Measurements from ENCODE around the gene CCDC106. TPM values are rescaled to one million over a fixed set of nuclear protein-coding genes. Genes with fewer than 3 reads are reported as not detected.

The CCDC106 gene
- total and polyA plus RNA-seq, 12 donors: 14.8 to 63.8 (median 27.9) TPM

DNA sequence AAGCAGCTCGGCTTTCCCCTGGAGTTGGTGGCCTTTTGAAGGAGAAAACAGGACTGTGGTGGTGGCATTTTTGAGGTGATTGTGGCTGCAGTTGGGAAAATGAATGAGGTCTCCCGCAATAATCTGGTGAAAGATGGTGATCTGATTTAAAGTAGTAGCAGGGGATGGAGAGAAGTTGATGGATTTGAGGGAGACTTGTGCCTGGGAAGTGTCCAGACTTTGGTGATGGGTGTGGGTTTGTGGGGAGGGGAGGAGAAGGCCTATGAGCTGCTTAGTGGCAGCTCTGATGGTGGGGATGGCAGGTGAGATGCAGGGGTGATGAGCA is 23.0 kb downstream of the CCDC106 start:
- H3K9me3 ChIP-seq (replicated peaks in 1 of 3): no peaks in the 10 kb centered on the region
- peaks cover 3 to 25% of the 10 kb centered on the region in 2 donors for H3K4me1 ChIP-seq (replicated peaks in 1 of 2)
- no peak overlapping the region for H3K27ac ChIP-seq
- TF ChIP-seq, protein P1, sequence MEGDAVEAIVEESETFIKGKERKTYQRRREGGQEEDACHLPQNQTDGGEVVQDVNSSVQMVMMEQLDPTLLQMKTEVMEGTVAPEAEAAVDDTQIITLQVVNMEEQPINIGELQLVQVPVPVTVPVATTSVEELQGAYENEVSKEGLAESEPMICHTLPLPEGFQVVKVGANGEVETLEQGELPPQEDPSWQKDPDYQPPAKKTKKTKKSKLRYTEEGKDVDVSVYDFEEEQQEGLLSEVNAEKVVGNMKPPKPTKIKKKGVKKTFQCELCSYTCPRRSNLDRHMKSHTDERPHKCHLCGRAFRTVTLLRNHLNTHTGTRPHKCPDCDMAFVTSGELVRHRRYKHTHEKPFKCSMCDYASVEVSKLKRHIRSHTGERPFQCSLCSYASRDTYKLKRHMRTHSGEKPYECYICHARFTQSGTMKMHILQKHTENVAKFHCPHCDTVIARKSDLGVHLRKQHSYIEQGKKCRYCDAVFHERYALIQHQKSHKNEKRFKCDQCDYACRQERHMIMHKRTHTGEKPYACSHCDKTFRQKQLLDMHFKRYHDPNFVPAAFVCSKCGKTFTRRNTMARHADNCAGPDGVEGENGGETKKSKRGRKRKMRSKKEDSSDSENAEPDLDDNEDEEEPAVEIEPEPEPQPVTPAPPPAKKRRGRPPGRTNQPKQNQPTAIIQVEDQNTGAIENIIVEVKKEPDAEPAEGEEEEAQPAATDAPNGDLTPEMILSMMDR (IDR thresholded peaks at IDR 0.05): no peak
- TF ChIP-seq POLR2A (IDR thresholded peaks at IDR 0.05): no peak
- no peak for DNase-seq
- H3K27me3 ChIP-seq: no peaks in the 10 kb centered on the region
- intact Hi-C loops (cut with DNase I): no loop called here
- no peak overlapping the region for H3K4me3 ChIP-seq
- peaks cover 0 to 53% of the 10 kb centered on the region in 2 donors for H3K36me3 ChIP-seq (replicated peaks in 1 of 2)
- WGBS, 4 donors: 65 to 77% (median 71%) methylated on average over 2 of the region's 2 CpGs

DNA sequence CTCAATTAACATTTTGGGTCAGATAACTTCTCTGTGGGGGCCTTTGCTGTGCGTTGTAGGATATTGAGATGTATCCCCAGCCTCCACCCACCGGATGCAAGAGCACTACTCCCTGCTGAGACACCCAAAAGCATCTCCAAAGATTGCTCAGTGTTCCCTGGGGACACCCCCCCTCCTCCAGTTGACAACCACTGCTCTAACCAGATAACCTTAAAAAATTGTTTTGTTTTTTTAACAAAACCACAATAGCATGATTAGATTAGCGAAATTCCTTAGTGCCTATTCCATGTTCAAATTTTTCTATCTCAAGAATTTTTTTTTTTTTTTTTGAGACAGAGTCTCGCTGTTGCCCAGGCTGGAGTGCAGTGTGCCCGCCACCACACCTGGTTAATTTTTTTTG is 24.4 kb downstream of the CCDC106 start:
- Histone ChIP-seq H3K36me3 (replicated peaks in 1 of 2) (peaks cover 0 to 39% of the 10 kb centered on the region in 2 donors), H3K4me1 (replicated peaks in 1 of 2) (peaks cover 17 to 38% of the 10 kb centered on the region in 2 donors), H3K9me3 (replicated peaks in 1 of 3) (no peaks in the 10 kb centered on the region), H3K27ac (no peak overlapping the region), H3K27me3 (no peaks in the 10 kb centered on the region), H3K4me3 (no peak overlapping the region)
- TF ChIP-seq, protein P1 (IDR thresholded peaks at IDR 0.05): no peak
- TF ChIP-seq POLR2A (IDR thresholded peaks at IDR 0.05): no peak
- intact Hi-C loops (cut with DNase I): no loop called here
- WGBS, 4 donors: 80 to 90% (median 84%) methylated on average over 5 of the region's 5 CpGs
- DNase-seq: no peak

GRCh38 chr19:55673465-55673864 is 25.5 kb downstream of the CCDC106 start:
- Histone ChIP-seq H3K4me1 (replicated peaks in 1 of 2) (peaks cover 27 to 40% of the 10 kb centered on the region in 2 donors), H3K9me3 (replicated peaks in 1 of 3) (no peaks in the 10 kb centered on the region), H3K4me3 (no peak overlapping the region), H3K36me3 (replicated peaks in 1 of 2) (peaks cover 0 to 32% of the 10 kb centered on the region in 2 donors), H3K27ac (peak overlapping the region in 2 of 5 donors; percentile 17 to 97), H3K27me3 (no peaks in the 10 kb centered on the region)
- TF ChIP-seq POLR2A (IDR thresholded peaks at IDR 0.05): no peak
- TF ChIP-seq, protein P1 (IDR thresholded peaks at IDR 0.05): no peak
- intact Hi-C loops (cut with DNase I): no loop called here
- WGBS, 4 donors: 80% methylated on average over 9 of the region's 9 CpGs
- DNase-seq: no peak

DNA sequence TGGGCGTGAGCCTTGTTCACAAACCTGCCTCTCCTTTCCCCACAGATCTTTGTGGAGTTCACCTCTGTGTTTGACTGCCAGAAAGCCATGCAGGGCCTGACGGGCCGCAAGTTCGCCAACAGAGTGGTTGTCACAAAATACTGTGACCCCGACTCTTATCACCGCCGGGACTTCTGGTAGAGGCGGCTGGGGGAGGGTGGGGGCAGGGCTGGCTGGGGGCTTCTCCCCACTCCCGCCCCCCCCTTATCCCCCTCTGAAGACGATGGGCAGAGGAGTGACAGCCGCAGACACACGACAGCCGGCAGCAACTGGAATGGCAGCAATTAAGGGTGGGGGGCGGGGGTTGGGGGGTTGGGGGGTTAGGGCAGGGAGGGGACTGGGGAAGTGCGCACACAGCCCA is 25.9 kb downstream of the CCDC106 start:
- Histone ChIP-seq H3K36me3 (replicated peaks in 1 of 2) (peaks cover 0 to 32% of the 10 kb centered on the region in 2 donors), H3K27me3 (no peaks in the 10 kb centered on the region), H3K4me1 (replicated peaks in 1 of 2) (peaks cover 31 to 44% of the 10 kb centered on the region in 2 donors), H3K4me3 (no peak overlapping the region), H3K9me3 (replicated peaks in 1 of 3) (no peaks in the 10 kb centered on the region), H3K27ac (peak overlapping the region in 1 of 5 donors; percentile 97)
- no peak for DNase-seq
- 61 to 78% (median 72%) methylated on average over 9 to 15 of the region's 15 CpGs for WGBS, 4 donors
- TF ChIP-seq, protein P1 (IDR thresholded peaks at IDR 0.05): no peak
- TF ChIP-seq POLR2A (IDR thresholded peaks at IDR 0.05): no peak
- intact Hi-C loops (cut with DNase I): no loop called here

Measured in adrenal gland (tissue), 12 donors.